Uterus (tissue), 2 donors: Measurements from ENCODE around the gene RPS18.

ENCODE experiments used
- POLR2A ChIP-seq, 2 donors: fragments of 450-650 bp; IDR thresholded peaks; one replicate each; pipeline ENCODE4 v1.6.1; 2016; ENCODE audit warnings: antibody characterized with exemption in 2 of 2, mild to moderate bottlenecking in 1 of 2, moderate library complexity in 1 of 2
- TF ChIP-seq, protein P1 (sequence below), 4 experiments: fragments of 200-600 bp in 2 of 4; fragments of 450-650 bp in 2 of 4; sonication (generic) in 2 of 4; IDR thresholded peaks; one replicate each; pipeline ENCODE4 v1.5.1; 2016 to 2019; ENCODE audit warnings: antibody characterized with exemption in 4 of 4, mild to moderate bottlenecking in 2 of 4, moderate library complexity in 1 of 4

DNA sequence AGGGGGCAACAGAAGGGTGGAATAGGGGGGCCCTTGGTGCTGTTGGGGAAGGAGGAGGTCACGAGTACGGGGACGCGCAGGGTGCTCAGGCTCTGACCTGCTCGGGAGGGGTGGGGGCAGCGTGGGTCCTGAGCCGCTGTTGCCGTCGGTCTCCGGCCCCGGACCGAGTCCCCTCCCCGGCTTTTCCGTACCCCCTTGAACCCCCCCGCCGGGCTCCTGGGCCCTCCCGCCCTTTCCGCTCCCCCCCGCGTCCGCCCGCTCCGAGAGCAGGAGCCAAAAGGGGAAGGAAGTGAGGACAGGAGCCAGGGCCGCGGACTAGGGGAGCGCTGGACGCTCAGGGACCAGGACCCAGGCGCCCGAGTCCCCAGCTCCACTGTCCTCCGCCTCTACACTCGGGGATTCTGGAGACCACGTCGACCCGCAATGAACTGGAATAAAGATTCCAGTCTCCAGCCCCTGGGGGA, 26.9 kb downstream of the RPS18 start, which contains the start of gene RGL2:
- no peak for TF ChIP-seq POLR2A (IDR thresholded peaks at IDR 0.05)
- TF ChIP-seq, protein P1, sequence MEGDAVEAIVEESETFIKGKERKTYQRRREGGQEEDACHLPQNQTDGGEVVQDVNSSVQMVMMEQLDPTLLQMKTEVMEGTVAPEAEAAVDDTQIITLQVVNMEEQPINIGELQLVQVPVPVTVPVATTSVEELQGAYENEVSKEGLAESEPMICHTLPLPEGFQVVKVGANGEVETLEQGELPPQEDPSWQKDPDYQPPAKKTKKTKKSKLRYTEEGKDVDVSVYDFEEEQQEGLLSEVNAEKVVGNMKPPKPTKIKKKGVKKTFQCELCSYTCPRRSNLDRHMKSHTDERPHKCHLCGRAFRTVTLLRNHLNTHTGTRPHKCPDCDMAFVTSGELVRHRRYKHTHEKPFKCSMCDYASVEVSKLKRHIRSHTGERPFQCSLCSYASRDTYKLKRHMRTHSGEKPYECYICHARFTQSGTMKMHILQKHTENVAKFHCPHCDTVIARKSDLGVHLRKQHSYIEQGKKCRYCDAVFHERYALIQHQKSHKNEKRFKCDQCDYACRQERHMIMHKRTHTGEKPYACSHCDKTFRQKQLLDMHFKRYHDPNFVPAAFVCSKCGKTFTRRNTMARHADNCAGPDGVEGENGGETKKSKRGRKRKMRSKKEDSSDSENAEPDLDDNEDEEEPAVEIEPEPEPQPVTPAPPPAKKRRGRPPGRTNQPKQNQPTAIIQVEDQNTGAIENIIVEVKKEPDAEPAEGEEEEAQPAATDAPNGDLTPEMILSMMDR (IDR thresholded peaks at IDR 0.05): no peak
